GM18870 (cell line): ENCODE data around the gene TOGARAM2.
"Not testable (repeated sequence)": the region's sequence is repeated elsewhere in the genome, so short reads cannot be mapped to it uniquely, and the experiment has no call there.

Experiments
- ATAC-seq: cut with Tn5 transposase; IDR thresholded peaks from one replicate; pipeline ENCODE4 v1.9.1; 2021; ENCODE audit warnings: moderate library complexity; ENCODE audit not compliant: unreplicated experiment

The TOGARAM2 gene

GRCh38 chr2:28976584-28976983, 4.5 kb upstream of the TOGARAM2 start:
- ATAC-seq = no peak

GRCh38 chr2:28977176-28977875, 3.8 kb upstream of the TOGARAM2 start:
- no peak for ATAC-seq

DNA sequence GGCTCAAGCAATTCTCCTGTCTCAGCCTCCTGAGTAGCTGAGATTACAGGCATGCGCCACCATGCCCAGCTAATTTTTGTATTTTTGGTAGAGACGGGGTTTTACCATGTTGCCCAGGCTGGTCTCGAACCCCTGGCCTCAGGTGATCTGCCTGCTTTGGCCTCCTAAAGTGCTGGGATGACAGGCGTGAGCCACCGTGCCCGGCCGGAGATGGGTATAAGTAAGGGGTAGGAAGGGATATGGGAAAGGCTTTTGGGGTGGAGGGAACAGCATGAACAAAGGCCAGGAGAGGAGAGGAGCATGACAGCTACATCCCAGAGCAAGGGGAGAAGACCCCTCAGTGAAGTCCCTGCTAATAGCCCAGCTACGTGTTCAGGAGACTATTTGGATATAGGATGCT, 3.1 kb upstream of the TOGARAM2 start:
- ATAC-seq = not testable (repeated sequence)

DNA sequence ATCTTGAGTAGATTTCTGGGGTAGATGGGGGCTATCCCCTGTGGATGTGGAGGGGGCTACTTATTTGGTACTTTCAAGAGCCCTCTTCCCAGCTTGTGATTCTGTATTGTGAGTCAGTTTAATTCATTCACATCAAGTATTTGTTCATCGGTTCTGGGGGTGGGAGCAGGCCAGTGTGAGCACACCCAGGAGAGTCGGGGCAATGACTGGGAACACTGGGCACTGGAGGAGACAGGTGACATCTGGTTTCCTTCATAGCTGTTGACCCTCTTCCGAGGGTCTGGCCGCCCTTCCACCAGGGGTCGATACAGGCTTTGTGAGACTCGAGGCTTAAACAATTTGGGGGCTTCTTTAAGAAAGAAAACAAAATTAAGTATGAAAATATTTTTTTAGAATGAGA, 2.5 kb upstream of the TOGARAM2 start:
- ATAC-seq = no peak

GRCh38 chr2:28979041-28979440, 2.1 kb upstream of the TOGARAM2 start:
- ATAC-seq = no peak

DNA sequence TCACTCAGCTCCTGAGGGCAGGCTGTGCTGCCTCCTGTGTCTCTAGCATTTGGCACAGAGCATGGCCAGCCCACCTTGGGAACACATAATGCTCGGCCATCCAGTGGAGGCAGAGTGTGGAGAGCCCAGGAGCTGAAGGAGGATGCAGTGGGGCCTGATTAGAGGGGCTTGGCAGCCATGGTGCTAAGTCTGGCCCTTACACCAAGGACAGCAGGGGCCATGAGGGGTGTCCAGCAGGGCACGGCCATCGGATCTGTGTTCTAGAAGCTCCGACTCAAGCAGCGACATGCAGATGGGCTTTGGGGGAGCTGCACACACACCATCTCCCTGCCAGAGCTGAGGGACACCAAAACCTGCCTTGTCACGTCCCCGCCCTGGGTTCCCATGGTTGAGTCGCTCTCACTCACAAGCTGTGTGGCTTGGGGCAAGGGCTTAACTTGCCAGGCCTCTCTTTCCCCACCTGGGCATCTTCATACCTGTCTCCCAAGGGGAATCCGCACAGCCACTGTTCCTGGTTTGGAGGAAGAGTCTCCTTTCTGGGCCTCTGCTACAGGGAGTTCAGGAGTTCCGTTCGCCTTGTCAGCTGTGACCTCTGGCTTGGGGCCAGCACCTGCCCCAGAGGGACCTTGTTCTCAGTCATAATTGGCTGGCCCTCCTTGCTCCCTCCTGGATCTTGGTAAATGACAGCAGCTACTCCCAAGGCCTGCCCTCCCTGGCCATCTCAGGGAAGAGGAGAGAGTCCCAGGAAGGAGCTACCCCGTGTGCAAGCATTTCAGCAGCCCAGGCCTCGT, 1.3 kb upstream of the TOGARAM2 start:
- no peak for ATAC-seq

DNA sequence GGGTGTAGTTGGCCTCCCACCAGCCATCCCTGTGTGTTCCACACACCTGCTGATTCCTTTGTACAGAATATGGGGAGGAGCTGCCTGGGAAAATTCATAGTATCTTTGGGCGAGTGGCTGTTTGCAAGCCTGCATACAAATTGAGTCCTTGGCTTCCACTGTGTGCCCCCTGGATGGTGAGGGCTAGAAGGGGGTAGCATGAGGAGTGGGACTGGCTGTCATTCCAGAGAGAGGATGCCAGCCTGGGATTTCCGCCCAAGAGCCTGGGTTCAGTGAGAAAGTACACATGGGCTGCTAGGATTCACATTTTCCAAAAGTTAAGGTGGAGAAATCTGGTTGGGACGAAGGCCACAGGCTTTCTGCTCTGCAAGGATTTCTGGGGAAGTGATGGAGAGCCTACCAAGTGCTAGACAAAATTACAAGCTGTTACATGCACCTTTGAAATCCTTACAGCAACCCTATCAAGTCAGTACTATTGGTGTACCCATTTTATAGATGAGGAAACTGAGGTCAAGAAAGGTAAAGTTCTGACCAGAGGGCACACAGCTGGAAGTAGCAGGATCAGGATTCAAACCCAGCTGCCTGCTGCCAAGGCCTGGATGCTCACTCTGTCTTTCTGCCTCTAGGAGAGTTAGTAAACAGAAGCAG, 606 bp upstream of the TOGARAM2 start:
- ATAC-seq = no peak

- ATAC-seq = no peak
Observed at GRCh38 chr2:28981620-28982376, 700 bp downstream of the TOGARAM2 start.

DNA sequence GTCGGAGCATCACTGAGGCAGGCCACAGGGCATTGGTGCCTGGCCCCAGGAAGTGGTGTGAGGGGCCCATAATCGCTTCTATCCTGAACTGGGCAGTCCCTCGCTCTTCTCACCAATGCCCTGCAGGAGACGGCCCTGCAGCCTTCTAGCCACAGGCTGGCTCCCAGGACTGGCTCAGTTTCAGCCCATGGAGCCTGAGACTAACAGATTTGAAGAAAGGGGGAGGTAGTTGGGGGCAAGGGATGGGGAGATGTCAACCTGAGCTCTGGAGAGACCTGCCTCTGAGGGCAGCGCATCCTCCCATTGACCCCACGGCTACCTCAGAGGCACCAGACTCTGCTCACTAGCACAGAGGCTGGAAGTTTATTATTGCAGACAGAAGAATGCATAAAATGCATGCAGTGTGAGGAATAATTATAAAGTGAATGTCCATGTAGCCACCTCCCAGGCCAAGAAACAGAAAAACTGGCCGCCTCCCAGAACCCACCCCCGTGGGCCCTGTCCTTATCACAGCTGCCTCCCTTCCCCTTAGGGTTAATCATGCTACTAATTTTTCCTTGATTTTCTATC, 1.4 kb downstream of the TOGARAM2 start:
- ATAC-seq = no peak

GRCh38 chr2:28986429-28986828, 5.3 kb downstream of the TOGARAM2 start:
- ATAC-seq = no peak

- no peak for ATAC-seq
Observed at GRCh38 chr2:28989973-28990372, 8.9 kb downstream of the TOGARAM2 start.

- no peak for ATAC-seq
Observed at GRCh38 chr2:28990445-28990844, 9.3 kb downstream of the TOGARAM2 start.

DNA sequence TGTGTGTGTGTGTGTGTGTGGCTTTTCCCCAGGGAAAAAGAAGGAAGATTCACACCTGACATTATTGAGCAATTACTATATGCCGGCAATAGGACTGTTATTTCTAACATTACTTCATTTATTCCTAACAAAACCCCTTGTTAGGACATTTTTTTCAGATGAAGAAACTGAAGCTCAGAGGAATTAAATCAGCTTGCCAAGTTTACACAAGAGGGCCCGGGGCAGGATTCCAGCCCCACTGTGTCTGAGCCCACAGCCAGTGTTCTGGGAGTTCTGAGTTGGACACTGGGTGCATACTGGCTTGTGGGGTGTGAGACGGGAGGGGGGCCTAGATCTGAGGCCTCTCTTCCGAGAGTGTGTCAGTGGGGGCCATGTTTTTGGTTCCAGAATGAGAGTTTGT, 9.9 kb downstream of the TOGARAM2 start:
- no peak for ATAC-seq

GRCh38 chr2:28991460-28991859, 10.4 kb downstream of the TOGARAM2 start:
- no peak for ATAC-seq

GRCh38 chr2:28993206-28993960, 12.3 kb downstream of the TOGARAM2 start:
- no peak for ATAC-seq

DNA sequence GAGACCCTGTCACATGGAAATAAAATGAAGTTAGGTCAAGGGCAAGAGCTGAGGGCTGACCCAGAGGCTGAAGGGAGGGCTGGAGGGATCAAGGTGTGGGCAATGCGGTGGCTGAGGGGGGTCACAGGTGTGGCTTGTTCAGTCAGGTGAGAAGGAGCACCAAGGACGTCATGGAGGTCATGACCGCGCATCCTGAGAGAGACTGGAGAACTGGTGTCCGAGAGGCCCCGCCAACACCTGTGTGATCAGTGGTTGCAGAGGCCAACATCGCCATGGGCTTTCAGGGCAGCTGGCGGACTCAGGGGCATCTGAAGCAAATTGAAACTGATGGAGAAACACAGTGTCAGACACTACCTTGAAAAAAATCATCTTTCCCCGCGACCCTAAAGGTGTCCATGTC, 13.0 kb downstream of the TOGARAM2 start:
- ATAC-seq = no peak

GRCh38 chr2:28994679-28995078, 13.6 kb downstream of the TOGARAM2 start:
- ATAC-seq = no peak

DNA sequence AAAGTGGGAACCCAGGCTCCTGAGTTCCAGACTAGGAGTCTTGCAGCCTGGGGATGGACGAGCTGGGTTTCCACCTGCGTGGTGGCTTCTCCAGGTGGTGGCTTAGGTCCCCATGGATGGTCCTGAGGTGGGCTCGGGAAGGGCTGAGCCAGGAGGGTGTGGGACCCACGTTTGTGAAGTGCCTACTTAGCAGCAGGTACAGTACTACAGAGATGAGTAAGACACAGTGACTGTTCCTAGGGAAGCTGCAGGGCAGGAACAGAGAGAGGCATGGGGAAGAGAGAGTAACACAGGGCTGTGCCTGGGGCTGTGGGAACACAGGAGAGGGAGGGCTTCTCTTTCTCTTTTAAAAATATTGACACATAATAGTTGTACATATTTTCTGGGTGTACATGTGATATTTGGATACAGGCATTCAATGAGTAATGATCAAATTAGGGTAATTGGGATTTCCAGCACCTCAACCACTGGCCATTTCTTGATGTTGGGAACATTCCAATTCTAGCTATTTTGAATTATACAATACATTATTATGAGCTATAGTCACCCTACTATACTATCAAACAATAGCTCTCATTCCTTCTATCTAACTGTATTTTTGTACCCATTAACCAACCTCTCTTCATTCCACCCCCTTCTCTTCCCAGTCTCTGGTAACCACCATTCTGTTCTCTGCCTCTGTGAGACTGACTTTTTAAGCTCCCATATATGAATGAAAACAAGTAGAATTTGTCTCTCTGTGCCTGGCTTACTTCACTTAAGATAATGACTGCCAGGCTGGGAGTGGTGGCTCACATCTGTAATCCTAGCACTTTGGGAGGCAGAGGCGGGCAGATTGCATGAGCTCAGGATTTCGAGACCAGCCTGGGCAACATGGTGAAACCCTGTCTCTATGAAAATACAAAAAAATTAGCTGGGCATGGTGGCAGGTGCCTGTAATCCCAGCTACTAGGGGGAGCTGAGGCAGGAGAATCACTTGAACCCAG, 15.0 kb downstream of the TOGARAM2 start:
- no peak for ATAC-seq

DNA sequence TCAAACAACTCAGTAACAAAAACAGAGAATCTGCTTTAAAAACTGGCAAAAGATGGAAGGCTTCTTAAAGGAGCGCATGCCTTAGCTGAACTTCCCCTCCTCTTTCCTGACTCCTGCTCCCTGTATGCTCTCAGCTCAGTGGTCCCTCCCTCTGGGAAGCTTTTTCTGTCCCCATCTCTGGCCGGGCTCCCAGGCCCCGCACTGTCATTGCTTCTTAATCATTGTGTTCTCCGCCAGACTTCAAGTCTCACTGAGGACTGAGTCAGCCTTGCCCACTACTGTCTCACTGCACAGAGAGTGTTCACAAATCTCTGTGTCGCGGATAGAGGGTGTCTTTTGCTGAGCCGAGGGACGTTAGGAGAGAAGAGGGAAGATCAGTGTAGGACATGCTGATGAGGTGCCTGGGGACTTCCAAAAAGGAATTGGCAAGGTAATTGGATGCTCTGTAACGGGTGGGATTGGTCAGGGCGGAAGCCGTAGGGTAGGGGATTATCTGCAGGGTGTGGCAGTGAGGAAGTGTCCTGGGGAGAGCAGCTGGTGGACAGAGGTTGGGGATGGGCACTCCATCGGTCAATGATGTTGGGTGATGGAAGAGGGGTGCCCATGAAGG, 16.2 kb downstream of the TOGARAM2 start:
- ATAC-seq = no peak
